GM04504 (cell line): ENCODE measurements around the gene AP3S2.
A peak's percentile ranks its signal among the peaks of the same experiment; 100 is the strongest.
"Not testable (repeated sequence)": the region's sequence is repeated elsewhere in the genome, so short reads cannot be mapped to it uniquely, and the experiment has no call there.

ENCODE experiments used
- DNase-seq: peaks from one replicate; pipeline ENCODE4 v3.0.0-alpha.2; 2012; ENCODE audit warnings: low read depth

AP3S2 gene

DNA sequence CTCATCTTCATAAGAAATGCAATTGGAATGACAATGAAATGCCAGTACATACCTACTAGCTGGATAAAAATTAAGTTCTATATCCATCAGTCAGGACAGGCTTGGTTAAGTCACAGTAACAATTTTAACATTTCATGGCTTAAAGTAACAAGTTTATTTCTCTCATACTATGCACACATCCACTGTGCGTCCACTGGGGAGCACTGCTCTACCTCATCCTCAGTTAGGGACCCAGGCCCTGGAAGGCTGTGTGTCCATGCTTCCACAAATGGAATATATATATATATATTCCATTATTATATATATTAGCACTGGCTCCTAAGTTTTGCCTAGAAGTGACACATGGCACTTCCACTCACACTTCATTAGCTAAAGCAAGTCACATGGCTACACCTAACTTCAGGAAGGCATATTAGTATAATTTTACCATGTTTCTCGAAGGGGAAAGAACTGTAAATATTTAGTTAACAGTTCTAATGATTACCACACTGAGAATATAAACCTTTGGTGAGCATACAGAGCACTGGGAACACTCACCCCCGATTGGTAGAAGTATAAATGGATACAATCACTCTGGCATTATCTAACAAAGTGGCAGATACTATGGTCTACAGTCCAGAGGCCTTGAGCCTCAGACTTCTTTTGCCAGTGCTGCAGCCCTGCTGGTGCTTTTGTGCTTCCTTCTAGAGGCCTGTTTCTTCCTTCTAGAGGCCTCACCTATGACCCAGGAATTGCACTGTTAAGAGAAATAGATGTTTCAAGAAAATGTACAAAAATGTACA is 28.6 kb downstream of the AP3S2 start:
- no peak for DNase-seq

DNA sequence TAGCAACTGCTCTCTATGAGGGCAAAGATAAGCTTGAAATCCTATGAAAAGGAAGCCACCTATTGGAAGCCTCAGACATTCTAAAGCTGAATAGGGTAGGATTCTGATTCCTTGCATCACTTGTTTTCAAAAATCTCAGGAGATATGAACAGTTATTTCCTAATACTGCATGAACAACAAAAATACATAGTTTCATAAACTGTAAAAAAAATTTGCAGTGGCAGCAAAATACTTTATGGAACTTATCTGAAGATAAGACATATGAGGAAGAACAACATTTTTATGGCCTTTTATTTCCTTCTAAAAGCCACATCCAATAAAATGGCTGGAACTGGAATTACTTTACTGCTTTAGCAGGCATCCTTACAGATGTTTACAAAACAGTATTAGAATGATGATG is 29.9 kb downstream of the AP3S2 start:
- no peak for DNase-seq

DNA sequence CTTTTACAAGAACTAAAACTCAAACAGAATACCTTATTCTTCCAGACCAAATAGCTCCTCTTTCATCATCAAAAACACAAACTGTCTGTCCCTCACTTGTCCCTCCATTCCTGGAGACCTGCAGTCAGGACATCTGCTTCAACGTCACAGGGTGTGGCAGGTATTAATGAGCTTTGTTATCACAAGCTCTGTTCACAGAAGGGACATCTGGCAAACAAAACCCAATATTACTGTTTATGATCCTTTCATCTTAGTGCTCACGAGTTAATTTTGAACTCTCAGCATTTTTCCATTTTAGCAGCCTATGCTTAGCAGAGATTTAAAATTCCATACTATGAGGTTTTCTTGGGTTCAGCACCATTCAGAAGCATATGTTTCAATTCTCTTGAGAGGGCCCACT is 32.9 kb downstream of the AP3S2 start:
- DNase-seq, result no peak

DNA sequence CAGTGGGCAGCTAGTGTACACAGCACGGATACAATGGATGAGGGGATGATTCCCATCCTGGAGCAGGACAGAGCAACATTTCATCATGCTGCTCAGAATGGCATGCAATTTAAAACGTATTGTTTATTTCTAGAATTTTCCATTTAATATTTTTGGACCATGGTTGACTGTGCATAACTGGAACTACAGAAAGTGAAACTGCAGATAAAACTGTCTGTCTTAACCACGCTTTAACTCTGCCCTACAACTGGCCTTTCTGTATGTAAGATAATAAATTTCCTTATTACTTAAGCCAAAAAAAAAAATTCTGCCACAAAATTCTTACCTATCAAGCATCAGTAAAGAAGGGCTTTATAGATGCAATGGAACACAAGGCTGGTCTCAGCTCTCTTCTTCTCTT is 33.4 kb downstream of the AP3S2 start:
- no peak for DNase-seq

DNA sequence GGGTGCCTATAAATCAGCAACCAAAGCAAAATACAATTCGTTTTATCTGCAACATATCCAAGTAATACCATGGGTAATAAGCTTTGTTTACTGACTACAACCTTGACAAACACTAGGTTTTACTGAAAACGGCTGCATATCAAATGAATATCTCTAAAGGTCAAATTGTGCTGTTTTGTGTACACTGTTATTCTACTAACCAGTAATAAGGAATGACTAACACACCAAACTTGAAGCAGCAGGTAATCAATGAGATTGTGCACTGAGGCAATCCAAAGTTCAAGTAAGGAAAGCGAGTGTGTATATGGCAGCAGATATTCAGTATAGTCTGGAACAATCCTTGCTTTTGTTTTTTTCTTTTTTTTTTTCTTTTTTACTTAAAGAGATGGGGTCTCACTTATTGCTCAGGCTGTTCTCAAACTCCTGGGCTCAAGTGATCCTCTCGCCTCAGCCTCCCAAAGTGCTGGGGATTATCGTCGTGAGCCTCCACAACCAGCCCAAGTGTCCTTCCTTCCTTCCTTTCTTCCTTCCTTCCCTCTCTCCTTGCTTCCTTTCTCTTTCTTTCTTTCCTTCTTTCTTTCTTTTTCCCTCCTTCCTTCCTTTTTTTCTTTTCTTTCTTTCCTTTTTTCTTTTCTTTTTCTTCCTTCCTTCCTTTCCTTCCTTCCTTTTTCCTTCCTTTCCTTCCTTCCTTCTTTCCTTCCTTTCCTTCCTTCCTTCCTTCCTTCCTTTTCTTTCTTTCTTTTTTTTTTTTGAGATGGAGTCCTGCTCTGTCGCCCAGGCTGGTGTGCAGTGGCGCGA is 34.9 kb downstream of the AP3S2 start:
- DNase-seq, result no peak

GRCh38 chr15:89857673-89858072 is 36.1 kb downstream of the AP3S2 start:
- DNase-seq, result no peak

DNA sequence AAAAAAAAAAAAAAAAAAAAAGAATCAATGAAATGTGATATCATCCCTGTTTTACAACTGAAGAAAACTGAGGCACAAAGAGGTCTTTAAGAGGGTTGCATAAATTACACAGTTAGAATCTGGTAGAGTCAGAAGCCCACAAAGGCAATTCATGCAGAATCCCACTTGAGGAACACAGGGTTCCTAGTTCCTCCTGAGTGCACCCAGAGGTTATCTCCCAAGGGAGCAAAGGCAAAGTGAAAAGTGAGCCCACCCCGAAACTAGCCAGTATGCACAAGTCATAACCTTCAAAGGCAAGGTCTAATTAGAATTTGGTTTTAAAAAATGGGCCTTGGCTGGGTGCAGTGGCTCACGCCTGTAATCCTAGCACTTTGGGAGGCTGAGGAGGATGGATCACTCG is 37.8 kb downstream of the AP3S2 start:
- no peak for DNase-seq

GRCh38 chr15:89854863-89855262 is 38.9 kb downstream of the AP3S2 start:
- not testable (repeated sequence) for DNase-seq

DNA sequence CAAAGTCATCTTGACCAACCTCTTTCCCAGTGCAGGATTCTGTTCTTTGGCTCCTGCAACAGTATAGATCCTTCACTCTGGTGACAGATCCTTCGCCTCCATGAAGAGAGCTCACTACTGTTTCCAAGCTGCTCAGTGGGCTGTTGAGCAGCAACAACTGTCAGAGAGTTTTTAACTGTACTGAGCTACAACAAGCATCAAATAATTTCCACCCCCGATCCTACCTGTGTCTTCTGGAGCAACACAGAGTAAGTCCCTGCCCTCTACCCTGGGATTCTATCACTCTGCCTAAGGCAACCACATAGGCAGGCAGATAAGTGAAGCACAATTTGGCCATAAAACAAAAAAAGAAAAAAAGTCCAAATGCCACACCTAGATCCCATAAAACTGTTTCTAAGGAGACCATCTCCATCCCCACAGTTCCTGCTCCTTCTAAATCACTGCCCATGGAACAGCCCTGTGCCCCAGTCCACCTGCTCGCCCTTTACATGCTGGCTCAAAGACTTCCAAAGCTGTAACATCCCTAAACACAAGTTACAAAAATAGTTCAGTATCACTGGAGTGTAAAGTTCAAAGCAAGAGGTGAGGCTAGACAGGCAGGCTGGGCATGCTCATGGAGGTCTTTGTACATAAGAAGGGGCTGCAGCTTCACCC is 41.3 kb downstream of the AP3S2 start:
- DNase-seq, result no peak

- DNase-seq, result no peak
Measured at GRCh38 chr15:89851673-89852341, 42.0 kb downstream of the AP3S2 start.

DNA sequence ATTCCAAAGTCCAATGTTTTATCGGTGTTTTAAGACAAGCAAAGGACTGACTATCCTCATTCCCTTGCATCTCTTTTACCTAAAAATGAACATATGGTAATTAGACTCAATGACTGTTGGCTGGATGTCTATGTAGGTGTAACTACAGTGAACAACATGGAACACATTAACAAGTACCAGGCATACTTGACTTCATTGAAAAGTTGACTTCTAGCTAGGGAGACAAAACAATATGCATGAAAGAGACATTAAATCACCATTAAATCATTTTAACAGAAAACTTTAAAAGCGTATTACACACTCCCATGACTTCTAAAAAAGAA is 44.9 kb downstream of the AP3S2 start:
- DNase-seq, result no peak

DNA sequence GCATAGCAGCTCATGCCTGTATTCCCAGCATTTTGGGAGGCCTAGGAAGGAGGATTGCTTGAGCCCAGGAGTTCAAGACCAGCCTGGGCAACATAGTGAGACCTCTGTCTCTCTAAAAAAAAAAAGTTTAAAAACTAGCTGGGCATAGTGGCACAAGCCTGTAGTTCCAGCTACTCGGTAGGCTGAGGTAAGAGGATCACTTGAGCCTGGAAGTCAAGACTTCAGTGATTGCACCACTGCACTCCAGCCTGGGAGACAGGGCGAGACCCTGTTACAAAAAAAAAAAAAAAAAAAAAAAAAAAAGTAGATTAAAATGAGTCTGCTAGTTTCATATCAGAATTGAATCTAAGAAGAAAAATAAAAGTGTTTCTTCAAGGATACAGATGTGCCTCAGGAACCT is 46.7 kb downstream of the AP3S2 start:
- DNase-seq, result no peak

DNA sequence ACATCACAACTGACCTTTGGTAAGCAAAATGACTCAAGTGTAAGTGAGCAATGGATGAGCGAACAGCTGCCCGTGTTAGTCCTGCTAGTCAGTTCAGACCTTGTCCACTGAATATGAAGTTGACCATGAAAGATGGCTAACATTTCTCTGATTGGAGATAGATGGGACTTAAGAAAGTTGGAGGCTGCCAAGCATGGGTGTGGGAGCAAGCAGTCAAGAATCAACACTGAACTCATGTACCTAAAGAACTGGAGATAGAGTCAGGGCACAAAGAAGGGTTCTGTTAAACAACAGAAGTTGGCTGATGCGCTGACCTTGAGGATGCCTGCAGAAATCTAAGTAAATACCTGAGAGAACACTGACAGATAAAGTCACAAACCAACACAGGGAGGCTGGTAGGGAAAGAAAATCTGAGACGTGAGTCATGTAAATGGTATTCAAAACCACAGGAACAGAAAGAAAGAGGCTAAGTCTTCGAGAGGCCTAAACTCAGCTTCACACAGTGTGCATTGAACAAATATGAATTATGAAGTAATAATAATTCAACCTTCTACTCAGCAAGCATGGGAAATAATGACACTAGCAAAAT is 48.4 kb downstream of the AP3S2 start:
- DNase-seq, result peak; percentile 73

DNA sequence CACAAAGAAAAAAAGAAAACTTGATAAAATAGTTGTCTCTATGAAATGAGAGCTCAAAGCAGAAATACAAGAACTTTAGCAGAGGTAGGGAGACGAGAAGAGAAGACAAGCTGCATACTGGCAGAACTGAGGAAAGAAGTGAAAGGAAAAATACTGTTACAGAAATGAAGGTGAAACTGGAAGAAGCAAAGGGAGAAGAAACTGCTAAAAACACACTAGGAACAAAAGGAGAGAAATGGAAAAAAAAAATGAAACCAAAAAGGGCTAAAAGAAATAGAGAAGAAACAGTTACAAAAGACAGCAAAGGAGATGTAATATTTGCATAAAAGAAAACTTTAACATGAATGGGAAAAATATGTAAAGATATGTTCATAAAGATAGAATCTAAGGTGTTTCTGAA is 51.8 kb downstream of the AP3S2 start:
- no peak for DNase-seq

DNA sequence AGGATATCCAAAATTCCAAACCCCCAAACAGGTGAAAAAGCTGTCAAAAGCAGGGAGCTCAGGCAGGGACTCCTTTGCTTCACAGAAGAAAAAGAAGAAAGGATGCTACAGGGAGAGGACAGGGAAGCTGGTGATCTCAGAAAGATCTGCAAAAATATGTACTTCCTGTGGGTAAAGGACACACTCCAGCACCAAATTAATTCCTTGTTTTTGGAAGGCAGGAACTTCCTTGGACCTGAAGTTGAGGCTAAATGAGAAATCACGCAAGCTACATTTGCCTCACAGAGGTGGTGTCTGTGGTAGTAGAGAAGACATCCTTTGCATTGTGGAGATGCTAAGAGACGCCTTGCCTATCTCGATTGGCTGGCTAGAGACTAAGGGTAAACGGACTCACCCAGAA is 52.5 kb downstream of the AP3S2 start:
- no peak for DNase-seq

DNA sequence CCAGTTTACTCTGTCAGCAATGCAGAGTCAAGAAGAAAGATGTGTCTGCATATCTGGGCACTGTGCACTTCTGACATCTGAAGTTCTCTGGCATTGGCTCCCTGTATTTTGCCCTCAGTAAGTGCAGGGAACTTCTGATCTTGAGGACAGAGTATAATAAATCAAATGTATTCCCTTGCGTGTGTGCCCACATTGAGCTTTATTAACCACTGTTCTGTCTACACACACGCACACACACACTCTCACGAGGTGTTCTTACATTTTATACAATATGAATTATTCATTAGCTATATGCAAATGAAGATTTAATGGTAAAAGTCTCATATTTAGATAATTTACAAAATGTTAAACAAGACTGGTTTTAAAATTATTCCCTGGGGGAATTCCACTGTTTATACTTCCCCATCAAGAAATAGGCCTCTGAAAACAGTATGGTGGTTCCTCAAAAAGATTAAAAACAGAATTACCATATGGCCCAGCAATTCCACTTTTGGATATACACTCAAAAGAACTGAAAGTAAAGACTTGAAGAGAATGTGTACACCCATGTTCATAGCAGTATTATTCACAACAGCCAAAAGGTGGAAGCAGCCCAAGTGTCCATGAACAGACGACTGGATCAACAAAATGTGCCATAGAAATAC is 54.5 kb downstream of the AP3S2 start:
- DNase-seq, result no peak

- no peak for DNase-seq
Measured at GRCh38 chr15:89837830-89838178, 56.0 kb downstream of the AP3S2 start.

GRCh38 chr15:89837134-89837829 is 56.5 kb downstream of the AP3S2 start:
- peak; percentile 47 for DNase-seq

DNA sequence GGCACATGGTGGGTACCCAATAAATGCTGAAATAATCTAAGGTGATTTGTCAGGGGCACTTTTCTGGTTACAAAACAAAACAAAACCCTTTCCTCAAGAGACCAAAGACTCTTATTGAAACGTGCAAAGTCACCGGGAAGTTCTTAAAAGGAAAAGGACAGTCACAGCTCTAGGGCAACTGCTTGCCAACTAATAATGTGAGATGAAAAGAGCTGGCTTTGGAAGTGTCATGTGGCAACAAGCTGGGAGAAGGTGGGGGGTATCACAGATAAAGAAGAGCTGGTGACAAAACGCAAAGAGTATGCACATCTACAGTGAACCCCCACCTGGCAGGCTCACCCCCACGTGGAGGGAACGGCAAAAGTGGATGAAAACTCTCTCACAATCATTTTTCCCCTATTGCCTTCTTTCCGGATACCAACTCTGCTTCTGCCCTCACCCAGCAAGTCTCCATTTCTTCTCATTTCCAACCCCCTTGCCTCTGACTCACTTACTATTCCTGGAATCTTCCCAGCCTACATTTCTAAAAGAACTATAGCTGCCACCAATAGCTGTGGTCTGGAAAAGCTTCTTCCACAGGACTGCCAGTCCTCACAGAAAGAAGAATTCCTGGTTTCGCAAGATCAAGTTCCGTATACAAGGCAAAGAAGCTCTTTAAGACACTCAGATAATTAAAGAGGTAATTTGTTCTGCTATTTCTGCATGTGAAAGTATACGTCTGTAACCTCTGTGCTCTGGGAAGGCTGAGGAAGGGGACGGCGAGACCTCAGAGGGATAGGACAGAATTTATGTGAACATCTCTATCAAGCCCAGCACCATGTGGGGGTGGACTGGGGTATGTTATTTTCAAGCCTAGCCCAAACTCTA is 57.3 kb downstream of the AP3S2 start:
- peak; percentile 94 for DNase-seq

DNA sequence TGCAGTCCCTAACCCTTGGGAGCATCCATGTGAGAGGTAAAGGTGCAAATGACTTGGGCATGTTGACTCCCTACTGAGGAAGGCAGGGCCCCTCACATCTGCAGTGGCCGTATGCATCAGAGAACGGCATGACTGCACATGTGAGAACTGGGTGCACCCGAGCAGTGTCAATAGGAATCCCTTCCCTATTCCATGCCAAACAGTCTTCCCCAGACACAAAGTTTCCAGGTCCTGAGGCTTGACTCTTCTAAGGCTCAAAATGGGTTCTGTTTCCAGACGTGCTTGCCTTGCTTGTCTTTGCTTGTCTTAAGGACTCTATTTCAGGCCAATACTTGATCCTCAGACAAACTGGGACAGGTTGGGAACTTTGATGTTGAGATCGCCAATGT is 58.6 kb downstream of the AP3S2 start:
- DNase-seq, result no peak
